GM19467 (cell line): Measurements from ENCODE around the gene CHSY3.
A peak's percentile ranks its signal among the peaks of the same experiment; 100 is the strongest.

ENCODE experiments used
- ATAC-seq: cut with Tn5 transposase; IDR thresholded peaks from one replicate; pipeline ENCODE4 v1.9.1; 2021; ENCODE audit warnings: mild to moderate bottlenecking, moderate library complexity; ENCODE audit not compliant: unreplicated experiment

CHSY3 gene

DNA sequence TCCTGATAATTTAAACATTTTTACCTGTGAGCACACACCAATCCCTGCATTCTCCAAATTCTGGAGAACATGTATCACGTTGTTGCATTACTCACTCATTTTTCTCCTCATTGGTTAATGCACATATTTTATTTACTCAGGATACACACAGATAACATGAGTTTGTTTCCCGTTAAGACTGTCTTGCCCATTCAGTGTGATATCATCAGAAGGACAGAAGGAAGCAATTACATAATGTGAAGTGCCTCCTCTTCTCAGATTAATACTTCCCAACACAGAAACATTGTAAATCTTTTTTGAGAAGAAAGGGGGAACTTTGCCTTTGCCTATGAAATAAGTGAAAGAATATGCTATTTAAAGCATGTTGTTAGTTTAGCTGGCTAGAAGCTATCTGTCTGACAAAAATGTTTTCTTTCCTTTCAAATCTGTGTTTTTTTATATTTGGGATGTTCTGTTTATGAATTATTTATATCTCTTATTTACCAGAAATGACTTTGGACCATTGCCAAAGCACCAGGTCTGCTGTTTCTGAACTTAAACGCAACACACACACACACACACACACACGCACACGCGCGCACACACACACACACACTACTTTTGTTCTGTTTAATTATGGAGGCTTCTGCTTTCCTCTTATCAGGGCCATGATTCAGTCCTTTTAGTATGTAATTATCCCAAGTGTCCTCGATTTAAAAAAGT, 186.5 kb downstream of the CHSY3 start:
- ATAC-seq, result no peak

GRCh38 chr5:130092991-130093390, 188.7 kb downstream of the CHSY3 start:
- ATAC-seq, result no peak

DNA sequence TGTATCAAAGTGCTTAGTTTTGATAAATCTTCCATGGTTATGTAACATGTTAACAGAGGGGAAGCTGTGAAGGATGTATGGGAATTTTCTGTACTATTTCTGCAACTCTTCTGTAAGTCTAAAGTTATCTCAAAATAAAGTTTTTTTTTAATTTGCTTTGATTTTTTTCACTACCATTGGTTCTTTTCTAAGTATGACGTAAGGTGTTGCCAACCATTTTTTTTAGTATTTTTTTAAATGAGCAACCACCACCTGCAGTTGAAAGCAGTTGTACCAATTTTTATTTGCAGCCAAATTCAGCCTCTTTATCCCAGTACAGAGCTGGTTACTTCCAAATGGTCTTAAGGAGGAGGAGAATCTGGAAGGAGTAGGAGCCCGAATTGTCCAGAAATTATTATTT, 192.2 kb downstream of the CHSY3 start:
- no peak for ATAC-seq

DNA sequence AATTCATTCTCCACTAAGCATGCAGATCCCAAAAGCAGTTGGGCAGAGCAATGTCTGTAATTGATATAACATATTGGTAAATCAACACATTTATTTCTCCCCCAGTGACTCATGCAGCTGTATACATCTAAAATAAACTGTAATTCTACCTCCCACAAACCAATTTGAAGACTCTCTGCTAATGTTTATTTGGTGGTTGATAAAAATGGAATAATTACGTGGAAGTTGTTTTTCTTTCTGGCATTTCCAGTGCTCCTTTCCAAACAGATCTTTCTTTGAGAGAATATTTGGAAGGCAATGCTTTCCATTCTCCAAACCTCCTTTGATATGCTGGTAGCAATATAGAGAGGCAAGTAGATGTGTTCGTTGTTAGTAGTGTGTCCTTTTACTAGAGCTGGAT, 194.7 kb downstream of the CHSY3 start:
- ATAC-seq, result no peak

- ATAC-seq, result no peak
Measured at GRCh38 chr5:130102375-130102774, 198.1 kb downstream of the CHSY3 start.

GRCh38 chr5:130102960-130103359, 198.7 kb downstream of the CHSY3 start:
- ATAC-seq, result no peak

DNA sequence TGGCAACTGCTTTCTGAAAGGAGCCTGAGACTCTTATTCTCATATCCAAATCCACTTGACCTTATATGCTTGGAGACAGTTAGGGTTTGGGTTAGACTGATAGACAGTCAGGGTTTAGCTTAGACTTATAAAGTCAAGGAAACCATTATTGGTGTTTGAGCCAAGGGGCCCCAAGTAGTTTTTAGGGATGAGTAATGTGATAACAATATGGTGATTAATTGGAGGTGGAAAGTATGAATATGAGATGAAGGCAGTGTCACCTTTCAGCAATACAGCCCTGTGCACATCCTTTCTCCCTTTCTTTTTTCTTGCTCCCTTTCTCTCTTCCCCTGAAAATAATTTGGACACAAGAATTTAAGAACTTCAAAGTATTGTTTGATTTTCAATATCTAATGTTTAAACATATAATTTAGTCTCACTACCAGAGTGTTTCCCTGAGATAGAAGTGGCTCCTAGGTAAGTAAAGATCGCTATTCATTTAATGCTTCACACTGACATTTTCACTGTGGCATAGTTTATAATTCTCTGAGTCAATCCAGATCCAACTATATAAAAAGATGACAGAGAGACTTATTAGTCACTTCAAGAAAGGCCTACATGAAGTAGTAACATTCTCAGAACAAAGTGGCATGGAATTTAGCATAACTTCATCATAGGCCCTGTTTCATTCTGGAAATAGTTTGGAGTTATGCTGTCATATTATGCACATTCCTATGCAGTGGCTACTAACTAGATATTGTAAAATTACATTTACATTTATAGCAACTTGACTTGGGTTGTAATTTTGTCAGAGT, 200.8 kb downstream of the CHSY3 start:
- no peak for ATAC-seq

DNA sequence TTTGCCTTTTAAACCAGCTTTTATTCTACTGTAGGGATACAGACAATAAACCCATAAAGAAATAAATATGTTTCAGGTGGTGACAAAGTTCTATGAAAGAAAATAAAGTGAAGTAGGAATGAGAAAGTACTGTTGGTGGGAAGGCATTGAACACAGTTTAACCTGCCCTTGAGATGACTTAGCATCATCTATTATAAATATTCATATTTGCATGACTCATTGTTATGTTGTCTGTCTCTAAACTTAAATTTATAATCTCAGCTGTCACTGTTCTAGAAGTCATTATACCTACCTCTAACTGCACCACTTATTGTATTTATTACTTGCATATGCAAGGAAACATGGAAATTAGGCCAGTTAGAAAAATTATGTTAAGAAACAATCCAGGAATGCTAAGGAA, 202.2 kb downstream of the CHSY3 start:
- ATAC-seq, result no peak

DNA sequence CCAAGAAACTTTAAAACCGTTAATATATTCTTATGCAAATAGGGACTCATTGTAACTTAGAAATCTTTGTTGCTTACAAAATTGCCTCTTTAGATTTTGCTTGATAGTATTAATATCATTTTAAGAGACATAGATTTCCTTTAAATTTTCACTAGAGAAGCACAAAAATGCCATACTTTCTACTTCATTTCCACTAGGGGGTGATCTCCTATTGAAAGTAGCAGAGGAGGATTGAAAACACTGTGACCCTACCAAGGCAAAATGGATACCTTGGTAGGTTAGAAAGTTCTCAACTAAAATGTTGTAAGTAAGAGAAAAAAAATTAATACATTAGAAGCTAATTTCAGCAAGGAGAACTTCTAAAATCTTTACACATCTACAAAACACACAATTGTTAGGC, 204.9 kb downstream of the CHSY3 start:
- ATAC-seq, result peak; percentile 44

GRCh38 chr5:130110328-130110727, 206.1 kb downstream of the CHSY3 start:
- ATAC-seq, result no peak

DNA sequence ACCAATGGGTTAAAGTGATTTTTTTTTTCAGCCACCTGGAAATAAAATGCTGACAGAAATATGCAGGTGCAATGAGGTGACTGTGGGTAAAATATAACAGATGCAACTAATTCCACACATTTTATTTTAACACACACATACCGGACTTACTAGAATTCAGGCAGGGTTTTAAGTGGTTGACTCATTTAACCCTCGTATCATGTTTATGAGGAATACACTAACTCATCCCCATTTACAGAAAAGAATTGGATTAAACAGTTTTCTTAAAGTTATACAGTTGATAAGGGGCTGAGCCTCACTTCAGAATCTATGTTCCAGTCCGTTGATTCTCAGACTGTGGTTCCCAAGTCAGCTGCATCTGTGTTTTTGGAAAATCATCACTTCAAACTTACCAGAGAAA, 207.5 kb downstream of the CHSY3 start:
- ATAC-seq, result peak; percentile 8

GRCh38 chr5:130112246-130112645, 208.0 kb downstream of the CHSY3 start:
- ATAC-seq, result peak; percentile 90

DNA sequence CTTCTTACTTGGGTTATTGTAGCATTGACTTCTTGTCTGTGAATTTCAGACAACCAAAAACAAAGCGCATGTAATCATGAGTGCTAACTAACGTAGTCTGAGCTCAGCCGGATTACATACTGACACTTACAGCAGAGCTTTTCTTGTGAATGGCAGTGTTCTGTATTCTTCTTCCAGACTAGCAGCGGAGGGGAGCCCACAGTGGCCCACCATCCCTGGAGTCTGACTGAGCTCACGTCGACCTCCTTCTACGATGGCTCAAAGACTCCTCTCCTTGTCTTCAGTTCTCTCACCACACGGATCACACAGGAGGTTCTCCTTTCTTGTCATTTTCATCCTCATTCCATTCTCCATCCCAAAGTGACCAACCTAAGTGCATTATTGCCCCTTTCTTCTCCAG, 211.4 kb downstream of the CHSY3 start:
- ATAC-seq, result no peak

DNA sequence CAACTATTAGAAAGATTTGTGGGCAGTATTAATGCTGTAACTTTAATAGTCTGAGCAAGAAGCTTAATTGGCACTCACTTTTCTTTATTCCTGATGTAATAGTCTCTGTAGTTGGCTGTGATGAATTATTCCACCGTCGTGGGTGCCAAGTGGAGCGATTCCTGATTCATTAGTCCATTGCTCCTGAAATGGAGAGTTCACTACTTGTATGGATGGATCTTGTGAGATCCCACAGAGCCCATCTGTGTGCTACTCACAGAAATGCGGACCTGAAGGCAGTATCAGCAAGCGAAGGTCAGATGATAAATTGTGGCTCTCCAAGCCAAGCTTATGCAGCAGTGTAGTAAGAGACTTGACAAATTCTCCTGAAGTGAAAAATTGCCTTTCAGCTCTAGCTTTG, 212.2 kb downstream of the CHSY3 start:
- ATAC-seq, result no peak

- ATAC-seq, result no peak
Measured at GRCh38 chr5:130116972-130117371, 212.7 kb downstream of the CHSY3 start.

DNA sequence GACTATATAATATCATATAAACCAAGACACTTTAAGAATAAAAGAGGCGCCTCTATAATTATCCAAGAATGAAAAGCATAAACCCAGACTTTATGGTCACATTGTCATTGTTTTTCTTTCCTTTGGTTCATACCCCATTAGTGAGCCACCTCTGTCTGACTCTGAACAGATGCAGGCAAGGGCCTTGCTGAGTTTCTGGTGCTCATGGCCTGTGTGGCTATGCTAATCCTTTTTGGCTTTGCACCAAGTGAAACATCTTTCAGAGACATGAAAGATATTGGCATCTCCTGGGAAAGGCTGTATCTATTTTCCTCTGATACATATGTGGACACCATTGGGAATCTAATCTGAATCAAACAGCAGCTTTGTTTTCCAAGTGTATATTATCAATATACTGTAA, 222.5 kb downstream of the CHSY3 start:
- ATAC-seq, result no peak

DNA sequence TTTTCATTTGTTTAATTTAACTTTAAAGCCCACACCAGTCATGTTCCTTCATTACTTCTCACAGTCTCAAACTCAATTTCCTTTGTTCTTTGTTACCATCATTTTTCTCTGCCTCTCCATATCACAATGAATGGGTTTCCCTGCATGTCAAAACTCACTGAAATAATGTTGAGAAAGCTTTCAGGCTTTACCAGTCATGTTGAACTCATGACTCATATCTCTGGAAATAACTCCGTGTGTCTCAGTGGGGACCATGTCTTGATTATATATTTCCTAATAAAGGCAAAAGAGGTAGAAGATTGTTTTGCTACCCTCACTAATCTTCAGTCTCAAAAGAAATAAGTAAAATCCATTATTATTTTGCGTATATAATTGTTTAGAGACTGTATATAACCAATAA, 231.2 kb downstream of the CHSY3 start:
- ATAC-seq, result no peak

DNA sequence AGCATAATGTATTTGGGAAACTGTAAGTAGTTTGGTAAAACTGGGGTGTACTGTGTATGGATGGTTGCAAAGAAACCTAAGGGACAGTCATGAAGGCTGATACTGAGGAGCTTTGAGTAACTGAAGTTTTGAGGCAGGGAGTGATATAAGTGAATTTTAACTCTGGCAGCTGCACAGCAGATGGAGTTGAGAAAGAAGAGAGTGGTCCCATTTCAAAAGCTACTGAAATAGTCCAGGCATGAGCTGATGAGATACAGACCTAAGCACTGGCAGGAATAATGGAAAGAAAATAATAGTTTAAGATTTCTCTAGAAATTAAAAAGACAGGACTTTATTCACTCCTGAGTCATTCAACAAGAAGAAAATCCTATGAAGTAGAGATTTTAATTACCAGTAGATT, 232.0 kb downstream of the CHSY3 start:
- no peak for ATAC-seq

GRCh38 chr5:130137681-130138080, 233.4 kb downstream of the CHSY3 start:
- ATAC-seq, result no peak

DNA sequence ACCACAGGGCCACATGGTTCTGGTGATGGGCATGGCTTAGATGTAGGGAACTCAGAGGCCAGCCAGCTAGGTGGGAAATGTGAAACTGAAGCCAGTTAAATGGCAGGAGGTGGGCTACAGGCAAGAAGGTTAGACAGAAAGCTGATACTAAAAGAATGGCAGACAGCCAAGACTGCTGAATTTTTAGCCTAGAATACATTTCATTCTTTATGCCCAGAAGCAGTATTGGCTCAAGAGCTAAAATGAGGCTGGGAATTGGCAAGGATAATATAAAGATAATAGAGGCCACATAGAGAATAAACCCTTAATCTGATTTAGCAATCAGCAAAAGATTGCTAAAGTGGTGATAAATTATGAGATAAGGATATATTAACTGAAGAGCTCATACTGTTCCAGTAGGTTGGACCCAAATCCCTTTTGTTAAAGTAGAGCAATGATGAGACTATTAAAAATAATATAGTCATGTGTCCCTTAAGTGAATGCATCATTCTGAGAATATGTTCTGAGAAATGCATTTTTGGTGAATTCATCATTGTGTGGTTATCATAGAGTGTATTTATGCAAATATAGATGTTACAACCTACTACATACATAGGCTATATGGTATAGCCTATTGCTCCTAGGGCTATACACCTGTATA, 234.3 kb downstream of the CHSY3 start:
- ATAC-seq, result no peak

GRCh38 chr5:130141659-130142320, 237.5 kb downstream of the CHSY3 start:
- ATAC-seq, result peak; percentile 75

GRCh38 chr5:130151239-130151638, 247.0 kb downstream of the CHSY3 start:
- no peak for ATAC-seq
